Activated naive CD8-positive, alpha-beta T cell treated with anti-CD3 and anti-CD28 coated beads, Interleukin-2, amount 50 U/mL, for 24 hours (primary cell): Measurements from ENCODE around the gene MARVELD3.
"Not testable (repeated sequence)": the region's sequence is repeated elsewhere in the genome, so short reads cannot be mapped to it uniquely, and the experiment has no call there.

ENCODE experiments used
- ATAC-seq: fragments of 150-1000 bp; cut with Tn5 transposase; one replicate; pipeline ENCODE4 v1.10.0; 2021
- DNase-seq: peaks from one replicate; pipeline ENCODE4 v3.0.0; 2021
- H3K27ac Mint-ChIP-seq: one replicate; pipeline ENCODE4 v1.8.0; 2021; ENCODE audit warnings: mild to moderate bottlenecking, mixed read lengths
- H3K27me3 Mint-ChIP-seq: one replicate; pipeline ENCODE4 v1.8.0; 2021; ENCODE audit warnings: mixed read lengths
- H3K36me3 Mint-ChIP-seq: one replicate; pipeline ENCODE4 v1.8.0; 2021; ENCODE audit warnings: low read depth, mixed read lengths
- H3K4me1 Mint-ChIP-seq: one replicate; pipeline ENCODE4 v1.8.0; 2021; ENCODE audit warnings: mixed read lengths
- H3K4me3 Mint-ChIP-seq: one replicate; pipeline ENCODE4 v1.8.0; 2021; ENCODE audit warnings: mild to moderate bottlenecking, moderate library complexity, mixed read lengths
- H3K9me3 Mint-ChIP-seq: one replicate; pipeline ENCODE4 v1.8.0; 2021; ENCODE audit warnings: mixed read lengths

Gene MARVELD3

GRCh38 chr16:71600822-71601221 is 25.2 kb upstream of the MARVELD3 start:
- Mint-ChIP-seq H3K27me3 (peaks cover 17% of the 10 kb centered on the region), H3K27ac (no peak overlapping the region), H3K4me1 (no peaks in the 10 kb centered on the region), H3K9me3 (no peaks in the 10 kb centered on the region), H3K36me3 (no peaks in the 10 kb centered on the region), H3K4me3 (no peak overlapping the region)
- DNase-seq: no peak
- no peak for ATAC-seq

GRCh38 chr16:71609066-71609465 is 16.9 kb upstream of the MARVELD3 start:
- Mint-ChIP-seq H3K4me3 (no peak overlapping the region), H3K36me3 (no peaks in the 10 kb centered on the region), H3K9me3 (no peaks in the 10 kb centered on the region), H3K27ac (no peak overlapping the region), H3K27me3 (peaks cover 11% of the 10 kb centered on the region), H3K4me1 (peaks cover 18% of the 10 kb centered on the region)
- no peak for DNase-seq
- no peak for ATAC-seq

GRCh38 chr16:71610447-71610846 is 15.5 kb upstream of the MARVELD3 start:
- H3K36me3 Mint-ChIP-seq: no peaks in the 10 kb centered on the region
- no peaks in the 10 kb centered on the region for H3K9me3 Mint-ChIP-seq
- peaks cover 18% of the 10 kb centered on the region for H3K4me1 Mint-ChIP-seq
- no peak overlapping the region for H3K4me3 Mint-ChIP-seq
- H3K27ac Mint-ChIP-seq: no peak overlapping the region
- peaks cover 19% of the 10 kb centered on the region for H3K27me3 Mint-ChIP-seq
- ATAC-seq: no peak
- no peak for DNase-seq

GRCh38 chr16:71610936-71611871 is 14.8 kb upstream of the MARVELD3 start:
- no peaks in the 10 kb centered on the region for H3K36me3 Mint-ChIP-seq
- H3K4me3 Mint-ChIP-seq: no peak overlapping the region
- H3K9me3 Mint-ChIP-seq: no peaks in the 10 kb centered on the region
- peaks cover 18% of the 10 kb centered on the region for H3K4me1 Mint-ChIP-seq
- ATAC-seq (peak; percentile 84), DNase-seq (peak; percentile 92)
- H3K27ac Mint-ChIP-seq: no peak overlapping the region
- peaks cover 21% of the 10 kb centered on the region for H3K27me3 Mint-ChIP-seq

- H3K4me1 Mint-ChIP-seq, H3K4me3 Mint-ChIP-seq, H3K9me3 Mint-ChIP-seq, DNase-seq, H3K27ac Mint-ChIP-seq, H3K36me3 Mint-ChIP-seq, ATAC-seq: not testable (repeated sequence)
- H3K27me3 Mint-ChIP-seq: peaks cover 26% of the 10 kb centered on the region
Measured at GRCh38 chr16:71614956-71615355, 11.0 kb upstream of the MARVELD3 start.

- H3K4me3 Mint-ChIP-seq: no peak overlapping the region
- peaks cover 5% of the 10 kb centered on the region for H3K4me1 Mint-ChIP-seq
- no peaks in the 10 kb centered on the region for H3K36me3 Mint-ChIP-seq
- H3K9me3 Mint-ChIP-seq: no peaks in the 10 kb centered on the region
- no peak overlapping the region for H3K27ac Mint-ChIP-seq
- no peak for DNase-seq
- peaks cover 20% of the 10 kb centered on the region for H3K27me3 Mint-ChIP-seq
- no peak for ATAC-seq
Measured at GRCh38 chr16:71618429-71618828, 7.6 kb upstream of the MARVELD3 start.

GRCh38 chr16:71622088-71622487 is 3.9 kb upstream of the MARVELD3 start:
- peaks cover 5% of the 10 kb centered on the region for H3K4me1 Mint-ChIP-seq
- no peak for DNase-seq
- no peak overlapping the region for H3K27ac Mint-ChIP-seq
- H3K27me3 Mint-ChIP-seq: peaks cover 18% of the 10 kb centered on the region
- H3K36me3 Mint-ChIP-seq: no peaks in the 10 kb centered on the region
- no peaks in the 10 kb centered on the region for H3K9me3 Mint-ChIP-seq
- peak; percentile 48 for ATAC-seq
- no peak overlapping the region for H3K4me3 Mint-ChIP-seq

- Mint-ChIP-seq H3K27ac (no peak overlapping the region), H3K4me1 (peaks cover 5% of the 10 kb centered on the region), H3K36me3 (no peaks in the 10 kb centered on the region), H3K9me3 (no peaks in the 10 kb centered on the region), H3K4me3 (no peak overlapping the region), H3K27me3 (peaks cover 28% of the 10 kb centered on the region)
- ATAC-seq (no peak), DNase-seq (no peak)
Measured at GRCh38 chr16:71623597-71623996, 2.4 kb upstream of the MARVELD3 start.

GRCh38 chr16:71625113-71625850 is 702 bp upstream of the MARVELD3 start:
- Mint-ChIP-seq H3K4me3 (peak overlapping the region; percentile 17), H3K27me3 (peaks cover 27% of the 10 kb centered on the region), H3K36me3 (no peaks in the 10 kb centered on the region), H3K9me3 (no peaks in the 10 kb centered on the region), H3K4me1 (peaks cover 5% of the 10 kb centered on the region), H3K27ac (no peak overlapping the region)
- DNase-seq: no peak
- no peak for ATAC-seq

- Mint-ChIP-seq H3K9me3 (no peaks in the 10 kb centered on the region), H3K4me3 (peak overlapping the region; percentile 15)
- ATAC-seq: no peak
Measured at GRCh38 chr16:71626858-71627213, 852 bp downstream of the MARVELD3 start.

GRCh38 chr16:71627731-71628181 is 1.8 kb downstream of the MARVELD3 start:
- DNase-seq (no peak), ATAC-seq (no peak)
- Mint-ChIP-seq H3K9me3 (no peaks in the 10 kb centered on the region), H3K27ac (no peak overlapping the region), H3K4me3 (no peak overlapping the region), H3K36me3 (no peaks in the 10 kb centered on the region), H3K27me3 (peaks cover 22% of the 10 kb centered on the region), H3K4me1 (no peaks in the 10 kb centered on the region)

More at GRCh38 chr16:71626858-71627213, 852 bp downstream of the MARVELD3 start:
- Mint-ChIP-seq H3K36me3 (no peaks in the 10 kb centered on the region), H3K27me3 (peaks cover 26% of the 10 kb centered on the region), H3K4me1 (peaks cover 5% of the 10 kb centered on the region), H3K27ac (no peak overlapping the region)
- peak; percentile 4 for DNase-seq

- H3K9me3 Mint-ChIP-seq: no peaks in the 10 kb centered on the region
- no peak overlapping the region for H3K4me3 Mint-ChIP-seq
- peaks cover 22% of the 10 kb centered on the region for H3K27me3 Mint-ChIP-seq
- H3K27ac Mint-ChIP-seq: no peak overlapping the region
- H3K4me1 Mint-ChIP-seq: no peaks in the 10 kb centered on the region
- H3K36me3 Mint-ChIP-seq: no peaks in the 10 kb centered on the region
- ATAC-seq: no peak
- no peak for DNase-seq
Measured at GRCh38 chr16:71628810-71629209, 2.8 kb downstream of the MARVELD3 start.

GRCh38 chr16:71629278-71630016 is 3.5 kb downstream of the MARVELD3 start:
- ATAC-seq: no peak
- Mint-ChIP-seq H3K9me3 (no peaks in the 10 kb centered on the region), H3K27me3 (peaks cover 22% of the 10 kb centered on the region), H3K27ac (no peak overlapping the region), H3K36me3 (no peaks in the 10 kb centered on the region), H3K4me3 (no peak overlapping the region), H3K4me1 (no peaks in the 10 kb centered on the region)
- DNase-seq: no peak

GRCh38 chr16:71630808-71631207 is 4.8 kb downstream of the MARVELD3 start:
- peaks cover 18% of the 10 kb centered on the region for H3K27me3 Mint-ChIP-seq
- ATAC-seq: no peak
- H3K27ac Mint-ChIP-seq: no peak overlapping the region
- DNase-seq: no peak
- no peak overlapping the region for H3K4me3 Mint-ChIP-seq
- H3K4me1 Mint-ChIP-seq: no peaks in the 10 kb centered on the region
- H3K36me3 Mint-ChIP-seq: no peaks in the 10 kb centered on the region
- no peaks in the 10 kb centered on the region for H3K9me3 Mint-ChIP-seq
